Ectodermal cell (in vitro differentiated cells): ENCODE data around the gene ATP10D.

Experiments used
- H3K27ac ChIP-seq: 2 replicates; pipeline ENCODE4 v1.7.0; 2013; ENCODE audit warnings: mild to moderate bottlenecking, low read depth, low read length; ENCODE audit not compliant: insufficient read depth, poor library complexity, severe bottlenecking
- H3K27me3 ChIP-seq: 2 replicates; pipeline ENCODE4 v1.7.0; 2013; ENCODE audit warnings: mild to moderate bottlenecking, low read length; ENCODE audit not compliant: insufficient read depth, control insufficient read depth, poor library complexity, severe bottlenecking
- H3K36me3 ChIP-seq: one replicate; pipeline ENCODE4 v1.7.0; 2013; ENCODE audit warnings: low read length; ENCODE audit not compliant: control insufficient read depth, insufficient read depth
- H3K4me1 ChIP-seq: one replicate; pipeline ENCODE4 v1.7.0; 2013; ENCODE audit warnings: low read length; ENCODE audit not compliant: control insufficient read depth, insufficient read depth
- H3K4me3 ChIP-seq: 2 replicates; pipeline ENCODE4 v1.7.0; 2013; ENCODE audit warnings: low read depth, low read length, control low read depth; ENCODE audit not compliant: insufficient read depth
- H3K9me3 ChIP-seq: 2 replicates; pipeline ENCODE4 v1.7.0; 2013; ENCODE audit warnings: mild to moderate bottlenecking, low read length, moderate library complexity; ENCODE audit not compliant: control insufficient read depth
- WGBS, 2 experiments: methylation state at CpG; one replicate each; pipeline ENCODE4 v1.1.7; 2013; ENCODE audit warnings: missing lambda C conversion rate in 2 of 2; 5-methylcytosine and 5-hydroxymethylcytosine counted together

The ATP10D gene

GRCh38 chr4:47612116-47613023 lies 127.3 kb downstream of the ATP10D start:
- no peak overlapping the region for H3K27ac ChIP-seq
- 86 to 94% methylated on average over 4 of the region's 4 CpGs for WGBS, 2 experiments
- H3K27me3 ChIP-seq: no peaks in the 10 kb centered on the region

GRCh38 chr4:47615385-47615784 lies 130.3 kb downstream of the ATP10D start:
- Histone ChIP-seq H3K27me3 (no peaks in the 10 kb centered on the region), H3K36me3 (no peaks in the 10 kb centered on the region), H3K9me3 (no peaks in the 10 kb centered on the region), H3K27ac (no peak overlapping the region), H3K4me1 (no peaks in the 10 kb centered on the region), H3K4me3 (no peak overlapping the region)
- WGBS, 2 experiments: 89 to 93% methylated on average over 3 to 4 of the region's 4 CpGs

More at GRCh38 chr4:47612116-47613023, 127.3 kb downstream of the ATP10D start:
- no peak overlapping the region for H3K4me3 ChIP-seq
- H3K9me3 ChIP-seq: no peaks in the 10 kb centered on the region
- H3K4me1 ChIP-seq: no peaks in the 10 kb centered on the region
- no peaks in the 10 kb centered on the region for H3K36me3 ChIP-seq

GRCh38 chr4:47617607-47618006 lies 132.5 kb downstream of the ATP10D start:
- Histone ChIP-seq H3K36me3 (no peaks in the 10 kb centered on the region), H3K27ac (no peak overlapping the region), H3K4me3 (no peak overlapping the region), H3K4me1 (no peaks in the 10 kb centered on the region), H3K27me3 (no peaks in the 10 kb centered on the region), H3K9me3 (no peaks in the 10 kb centered on the region)

GRCh38 chr4:47619691-47620090 lies 134.6 kb downstream of the ATP10D start:
- H3K4me3 ChIP-seq: no peak overlapping the region
- H3K4me1 ChIP-seq: no peaks in the 10 kb centered on the region
- H3K27me3 ChIP-seq: no peaks in the 10 kb centered on the region
- H3K9me3 ChIP-seq: no peaks in the 10 kb centered on the region
- H3K36me3 ChIP-seq: no peaks in the 10 kb centered on the region
- no peak overlapping the region for H3K27ac ChIP-seq
- WGBS, 2 experiments: 91 to 98% methylated on average over 2 of the region's 2 CpGs

- Histone ChIP-seq H3K36me3 (no peaks in the 10 kb centered on the region), H3K4me1 (no peaks in the 10 kb centered on the region), H3K27ac (no peak overlapping the region), H3K4me3 (no peak overlapping the region), H3K27me3 (no peaks in the 10 kb centered on the region), H3K9me3 (no peaks in the 10 kb centered on the region)
- 50 to 67% methylated on average over 1 of the region's 1 CpG for WGBS, 2 experiments
Observed at GRCh38 chr4:47621181-47621580, 136.1 kb downstream of the ATP10D start.

- Histone ChIP-seq H3K4me3 (no peak overlapping the region), H3K36me3 (no peaks in the 10 kb centered on the region), H3K4me1 (no peaks in the 10 kb centered on the region), H3K27me3 (no peaks in the 10 kb centered on the region), H3K27ac (no peak overlapping the region), H3K9me3 (no peaks in the 10 kb centered on the region)
Observed at GRCh38 chr4:47624031-47624441, 139.0 kb downstream of the ATP10D start.

GRCh38 chr4:47631161-47631560 lies 146.1 kb downstream of the ATP10D start:
- Histone ChIP-seq H3K27ac (no peak overlapping the region), H3K4me1 (no peaks in the 10 kb centered on the region), H3K36me3 (no peaks in the 10 kb centered on the region), H3K4me3 (no peak overlapping the region), H3K9me3 (no peaks in the 10 kb centered on the region), H3K27me3 (no peaks in the 10 kb centered on the region)
- 85 to 88% methylated on average over 4 of the region's 4 CpGs for WGBS, 2 experiments

GRCh38 chr4:47639531-47639930 lies 154.5 kb downstream of the ATP10D start:
- no peaks in the 10 kb centered on the region for H3K4me1 ChIP-seq
- WGBS, 2 experiments: 90 to 91% methylated on average over 3 of the region's 3 CpGs
- H3K36me3 ChIP-seq: no peaks in the 10 kb centered on the region
- H3K9me3 ChIP-seq: no peaks in the 10 kb centered on the region
- no peak overlapping the region for H3K27ac ChIP-seq
- no peaks in the 10 kb centered on the region for H3K27me3 ChIP-seq
- no peak overlapping the region for H3K4me3 ChIP-seq

GRCh38 chr4:47640911-47641310 lies 155.8 kb downstream of the ATP10D start:
- H3K36me3 ChIP-seq: no peaks in the 10 kb centered on the region
- no peaks in the 10 kb centered on the region for H3K27me3 ChIP-seq
- no peak overlapping the region for H3K27ac ChIP-seq
- no peaks in the 10 kb centered on the region for H3K9me3 ChIP-seq
- no peaks in the 10 kb centered on the region for H3K4me1 ChIP-seq
- no peak overlapping the region for H3K4me3 ChIP-seq

- no peaks in the 10 kb centered on the region for H3K9me3 ChIP-seq
- H3K27ac ChIP-seq: no peak overlapping the region
- H3K4me3 ChIP-seq: no peak overlapping the region
- H3K27me3 ChIP-seq: no peaks in the 10 kb centered on the region
- whole genome bisulfite sequencing, 2 experiments: 91 to 96% methylated on average over 1 of the region's 1 CpG
- H3K36me3 ChIP-seq: no peaks in the 10 kb centered on the region
- no peaks in the 10 kb centered on the region for H3K4me1 ChIP-seq
Observed at GRCh38 chr4:47641755-47642154, 156.7 kb downstream of the ATP10D start.
